Gastroesophageal sphincter (tissue), 4 donors: ENCODE data around the gene BEND5. TPM values are rescaled to one million over a fixed set of nuclear protein-coding genes. Genes with fewer than 3 reads are reported as not detected.

Experiments
- ATAC-seq: fragments of 150-250 bp; one replicate; pipeline ENCODE4 v1.9.1; 2016; ENCODE audit warnings: mild to moderate bottlenecking, moderate library complexity
- H3K27ac ChIP-seq, 4 donors: fragments of 200-600 bp; sonication (generic) in 3 of 4; 1 replicate in 3 of 4; 2 replicates in 1 of 4; pipeline ENCODE4 v1.5.1; 2016 to 2019
- H3K27me3 ChIP-seq: fragments of 200-600 bp; sonication (generic); one replicate; pipeline ENCODE4 v1.5.1; 2019
- H3K36me3 ChIP-seq, 2 donors: fragments of 200-600 bp; sonication (generic); one replicate each; pipeline ENCODE4 v1.5.1; 2019; ENCODE audit warnings: control low read depth in 1 of 2
- H3K4me1 ChIP-seq, 3 donors: fragments of 200-600 bp; sonication (generic); 1 replicate in 2 of 3; 2 replicates in 1 of 3; pipeline ENCODE4 v1.5.1; 2016 to 2019; ENCODE audit warnings: control low read depth in 2 of 3
- H3K4me3 ChIP-seq, 2 donors: fragments of 200-600 bp; sonication (generic); one replicate each; pipeline ENCODE4 v1.5.1; 2019; ENCODE audit warnings: mild to moderate bottlenecking in 1 of 2, moderate library complexity in 1 of 2
- H3K9me3 ChIP-seq, 3 donors: fragments of 200-600 bp; sonication (generic); one replicate each; pipeline ENCODE4 v1.5.1; 2017 to 2019; ENCODE audit warnings: control low read depth in 2 of 3
- CTCF ChIP-seq, 4 experiments: fragments of 200-600 bp in 2 of 4; fragments of 450-650 bp in 2 of 4; sonication (generic) in 1 of 4; IDR thresholded peaks; one replicate each; pipeline ENCODE4 v1.5.1; 2017 to 2019; ENCODE audit warnings: antibody characterized with exemption in 4 of 4, mild to moderate bottlenecking in 2 of 4, moderate library complexity in 2 of 4
- EP300 ChIP-seq: sonication (generic); formaldehyde crosslinking; IDR thresholded peaks from one replicate; pipeline ENCODE4 v1.6.1; 2017; ENCODE audit warnings: antibody characterized with exemption, mild to moderate bottlenecking
- POLR2A ChIP-seq, 2 donors: fragments of 450-650 bp; IDR thresholded peaks; one replicate each; pipeline ENCODE4 v1.6.1; 2017; ENCODE audit warnings: antibody characterized with exemption in 2 of 2, mild to moderate bottlenecking in 2 of 2, moderate library complexity in 1 of 2
- POLR2AphosphoS5 ChIP-seq: sonication (generic); formaldehyde crosslinking; IDR thresholded peaks from one replicate; pipeline ENCODE4 v1.6.1; 2017; ENCODE audit warnings: antibody characterized with exemption
- WGBS, 2 donors: methylation state at CpG; one replicate each; pipeline ENCODE4 v1.1.5; 2018; ENCODE audit warnings: low coverage in 1 of 2; 5-methylcytosine and 5-hydroxymethylcytosine counted together
- total RNA-seq, 4 donors: library from RNA; depleted of rRNA; stranded (reverse); fragments of >200 nt; gene quantifications; one replicate each; pipeline ENCODE4 v1.1.0, GENCODE V29; 2016

The BEND5 gene
- total RNA-seq, 4 donors from 2014 or later = 2.6 to 10.4 (median 5.9) TPM

DNA sequence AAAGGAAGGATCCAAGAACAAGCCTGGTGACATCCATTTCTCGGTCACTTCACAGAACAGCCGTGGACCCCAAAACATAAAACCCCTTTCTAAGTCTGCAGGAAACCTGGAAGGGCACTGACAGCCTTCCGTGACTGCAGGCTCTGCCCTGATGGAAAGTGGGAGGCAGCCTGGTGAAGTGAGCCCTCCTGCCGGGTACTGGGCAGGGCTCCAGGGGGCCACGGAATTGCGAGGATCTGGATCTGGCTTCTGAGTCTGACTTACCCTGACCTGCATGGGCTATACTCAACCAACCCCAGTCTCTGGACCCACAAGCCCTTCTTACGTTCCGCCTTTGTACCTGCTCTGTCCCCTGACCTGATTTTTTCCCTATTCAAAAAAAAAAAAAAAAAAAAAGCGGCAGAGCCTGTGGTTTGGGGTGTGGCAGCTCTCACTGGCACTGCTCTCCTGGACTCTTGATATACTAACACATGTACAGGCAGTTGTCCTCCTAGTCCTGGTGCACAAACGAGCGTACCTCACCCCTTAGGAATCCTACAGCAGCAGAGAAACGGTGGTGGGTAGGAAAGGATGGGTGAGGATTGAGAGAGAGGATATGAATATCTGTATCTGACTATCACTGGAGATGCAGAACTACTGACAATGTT, 82.9 kb downstream of the BEND5 start:
- H3K36me3 ChIP-seq = no peaks in the 10 kb centered on the region
- no peak for ATAC-seq
- H3K27ac ChIP-seq = no peak overlapping the region
- H3K9me3 ChIP-seq = no peaks in the 10 kb centered on the region
- TF ChIP-seq POLR2A (IDR thresholded peaks at IDR 0.05) (no peak), EP300 (no peak), POLR2AphosphoS5 (no peak), CTCF (IDR thresholded peaks at IDR 0.05) (no peak)
- H3K4me3 ChIP-seq = no peak overlapping the region
- H3K4me1 ChIP-seq = no peaks in the 10 kb centered on the region
- peaks cover 15% of the 10 kb centered on the region for H3K27me3 ChIP-seq
- 77 to 79% methylated on average over 5 to 8 of the region's 12 CpGs for WGBS, 2 donors

- Histone ChIP-seq H3K4me1 (no peaks in the 10 kb centered on the region), H3K9me3 (no peaks in the 10 kb centered on the region), H3K4me3 (no peak overlapping the region), H3K27me3 (peaks cover 9% of the 10 kb centered on the region), H3K27ac (no peak overlapping the region), H3K36me3 (no peaks in the 10 kb centered on the region)
- TF ChIP-seq POLR2AphosphoS5 (no peak), POLR2A (IDR thresholded peaks at IDR 0.05) (no peak), EP300 (no peak)
- ATAC-seq = no peak
- WGBS, 2 donors = 40 to 84% methylated on average over 1 to 2 of the region's 11 CpGs
These were observed 83.5 kb downstream of the BEND5 start for GRCh38 chr1:48693180-48693579.

DNA sequence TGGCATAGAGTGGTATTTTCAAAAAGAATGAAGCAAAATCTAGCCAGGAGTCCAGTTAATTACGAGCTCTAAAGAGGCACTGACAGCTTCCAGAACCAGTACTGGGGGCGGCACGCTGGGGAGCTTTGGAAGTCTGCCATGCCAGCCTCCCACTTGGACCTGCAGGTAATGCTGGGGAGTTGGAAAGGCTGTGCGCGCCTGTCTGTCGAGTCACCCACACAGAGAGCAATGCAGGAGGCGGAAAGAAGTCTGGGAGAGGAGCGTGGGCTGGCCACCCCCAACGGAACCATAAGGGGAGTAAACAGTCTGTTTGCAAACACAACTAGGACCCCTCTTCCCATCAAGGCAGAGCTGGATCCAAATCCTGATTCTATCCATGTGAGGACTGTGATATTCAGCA, 84.5 kb downstream of the BEND5 start:
- no peaks in the 10 kb centered on the region for H3K36me3 ChIP-seq
- no peaks in the 10 kb centered on the region for H3K4me1 ChIP-seq
- H3K27ac ChIP-seq = no peak overlapping the region
- H3K27me3 ChIP-seq = peaks cover 5% of the 10 kb centered on the region
- TF ChIP-seq POLR2AphosphoS5 (no peak), CTCF (IDR thresholded peaks at IDR 0.05) (no peak), POLR2A (IDR thresholded peaks at IDR 0.05) (no peak), EP300 (no peak)
- no peak overlapping the region for H3K4me3 ChIP-seq
- WGBS, 2 donors = 74% methylated on average over 9 of the region's 9 CpGs; no CpG with 5 or more reads in 1 of the 2 donors
- no peak for ATAC-seq
- no peaks in the 10 kb centered on the region for H3K9me3 ChIP-seq

- TF ChIP-seq POLR2AphosphoS5 (no peak), CTCF (IDR thresholded peaks at IDR 0.05) (no peak), POLR2A (IDR thresholded peaks at IDR 0.05) (no peak), EP300 (no peak)
- ATAC-seq = no peak
- 85 to 90% methylated on average over 5 of the region's 5 CpGs for WGBS, 2 donors
- peaks cover 5% of the 10 kb centered on the region for H3K27me3 ChIP-seq
- no peak overlapping the region for H3K27ac ChIP-seq
- no peak overlapping the region for H3K4me3 ChIP-seq
- no peaks in the 10 kb centered on the region for H3K4me1 ChIP-seq
- no peaks in the 10 kb centered on the region for H3K9me3 ChIP-seq
- H3K36me3 ChIP-seq = no peaks in the 10 kb centered on the region
These were observed 85.2 kb downstream of the BEND5 start for GRCh38 chr1:48691429-48692001.

GRCh38 chr1:48688102-48688760, 88.5 kb downstream of the BEND5 start:
- WGBS, 2 donors = 54 to 76% methylated on average over 3 of the region's 3 CpGs

More at GRCh38 chr1:48688102-48688760, 88.5 kb downstream of the BEND5 start:
- Histone ChIP-seq H3K4me3 (no peak overlapping the region), H3K27me3 (peaks cover 4% of the 10 kb centered on the region), H3K9me3 (no peaks in the 10 kb centered on the region), H3K27ac (no peak overlapping the region), H3K4me1 (peaks cover 0 to 8% (median 0%) of the 10 kb centered on the region in 3 donors), H3K36me3 (no peaks in the 10 kb centered on the region)
- TF ChIP-seq POLR2A (IDR thresholded peaks at IDR 0.05) = no peak
- TF ChIP-seq EP300 = no peak
- TF ChIP-seq CTCF (IDR thresholded peaks at IDR 0.05) = no peak
- ATAC-seq = no peak
